D721Med (cell line): ENCODE measurements around the gene SPATA2.

Source experiments
- DNase-seq: peaks from one replicate; pipeline ENCODE4 v3.0.0; 2011; ENCODE audit warnings: low spot score; ENCODE audit not compliant: insufficient read length
- FAIRE-seq: peaks from 2 replicates; lab custom pipeline; 2011; peaks lifted over from hg19 to GRCh38; lab: Jason Lieb, UNC
- TF ChIP-seq, protein P1 (sequence below): IDR thresholded peaks from 2 replicates; pipeline ENCODE4 v1.5.1; 2012; ENCODE audit warnings: mild to moderate bottlenecking, control low read depth; ENCODE audit not compliant: insufficient read depth; ENCODE audit errors: missing control alignments

The SPATA2 gene

GRCh38 chr20:49880177-49880576, 35.2 kb downstream of the SPATA2 start:
- DNase-seq (no peak), FAIRE-seq (no peak)
- TF ChIP-seq, protein P1, sequence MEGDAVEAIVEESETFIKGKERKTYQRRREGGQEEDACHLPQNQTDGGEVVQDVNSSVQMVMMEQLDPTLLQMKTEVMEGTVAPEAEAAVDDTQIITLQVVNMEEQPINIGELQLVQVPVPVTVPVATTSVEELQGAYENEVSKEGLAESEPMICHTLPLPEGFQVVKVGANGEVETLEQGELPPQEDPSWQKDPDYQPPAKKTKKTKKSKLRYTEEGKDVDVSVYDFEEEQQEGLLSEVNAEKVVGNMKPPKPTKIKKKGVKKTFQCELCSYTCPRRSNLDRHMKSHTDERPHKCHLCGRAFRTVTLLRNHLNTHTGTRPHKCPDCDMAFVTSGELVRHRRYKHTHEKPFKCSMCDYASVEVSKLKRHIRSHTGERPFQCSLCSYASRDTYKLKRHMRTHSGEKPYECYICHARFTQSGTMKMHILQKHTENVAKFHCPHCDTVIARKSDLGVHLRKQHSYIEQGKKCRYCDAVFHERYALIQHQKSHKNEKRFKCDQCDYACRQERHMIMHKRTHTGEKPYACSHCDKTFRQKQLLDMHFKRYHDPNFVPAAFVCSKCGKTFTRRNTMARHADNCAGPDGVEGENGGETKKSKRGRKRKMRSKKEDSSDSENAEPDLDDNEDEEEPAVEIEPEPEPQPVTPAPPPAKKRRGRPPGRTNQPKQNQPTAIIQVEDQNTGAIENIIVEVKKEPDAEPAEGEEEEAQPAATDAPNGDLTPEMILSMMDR = no peak

GRCh38 chr20:49878977-49879376, 36.4 kb downstream of the SPATA2 start:
- TF ChIP-seq, protein P1 = no peak
- no peak for FAIRE-seq
- no peak for DNase-seq

DNA sequence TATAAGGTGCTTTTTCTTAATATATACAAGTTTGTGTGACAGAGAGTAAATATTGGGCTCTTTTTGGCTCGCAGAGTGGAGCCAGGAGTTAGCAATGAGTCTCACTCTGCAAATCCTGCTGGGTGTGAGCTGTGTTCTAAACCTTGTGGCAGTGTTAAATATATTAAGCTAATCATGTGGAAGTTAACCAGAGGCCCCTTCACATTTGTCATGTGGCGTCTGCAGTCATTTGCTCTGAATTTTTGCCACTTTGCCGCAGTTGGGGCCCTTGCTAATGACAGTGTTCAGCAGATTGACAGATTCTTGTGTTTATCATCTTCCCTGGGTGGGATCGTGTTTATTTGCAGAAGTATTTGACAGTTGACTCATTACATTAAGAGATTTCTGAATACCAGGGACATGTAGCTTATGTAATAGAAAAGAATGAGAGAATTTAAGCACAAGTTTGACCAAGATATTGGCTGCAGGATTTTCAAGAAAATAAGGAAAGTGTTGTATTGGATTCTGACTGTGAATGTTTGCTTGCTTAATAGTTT, 37.9 kb downstream of the SPATA2 start:
- FAIRE-seq (no peak), DNase-seq (no peak)
- TF ChIP-seq, protein P1 = no peak

DNA sequence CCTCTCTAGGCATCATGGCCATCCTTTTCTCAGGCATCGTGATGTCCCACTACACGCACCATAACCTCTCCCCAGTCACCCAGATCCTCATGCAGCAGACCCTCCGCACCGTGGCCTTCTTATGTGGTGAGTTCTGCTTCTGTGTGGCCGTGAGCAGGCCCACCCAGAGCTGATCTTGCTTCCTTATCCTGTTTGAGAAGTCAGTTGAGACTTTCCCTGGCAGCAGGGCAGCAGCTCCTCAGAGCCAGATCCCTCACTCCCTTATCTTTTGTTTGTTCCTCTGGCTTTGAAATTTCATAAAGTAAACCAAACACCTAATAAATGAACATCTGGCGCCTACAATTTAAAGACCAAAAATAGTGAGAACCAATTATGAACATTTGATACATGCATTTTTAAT, 40.6 kb downstream of the SPATA2 start:
- DNase-seq (no peak), FAIRE-seq (no peak)
- TF ChIP-seq, protein P1 = no peak

DNA sequence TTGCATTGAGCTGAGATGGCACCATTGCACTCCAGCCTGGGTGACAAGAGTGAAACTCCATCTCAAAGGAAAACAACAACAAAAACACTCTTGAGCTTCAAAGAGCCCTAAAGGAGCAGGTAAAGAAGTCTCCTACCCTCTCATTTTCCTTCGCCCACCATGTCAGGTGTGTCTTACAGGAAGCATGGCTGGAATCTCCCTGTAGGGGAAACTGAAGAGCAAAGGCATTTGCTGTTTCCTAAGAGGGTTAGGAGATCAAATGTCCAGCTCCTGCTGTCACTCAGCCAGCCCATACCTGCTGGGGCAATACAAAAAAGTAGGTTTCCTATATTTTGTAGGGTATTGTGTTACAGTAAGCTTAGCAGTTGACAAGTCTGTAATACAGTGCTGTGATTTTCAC, 43.3 kb downstream of the SPATA2 start:
- TF ChIP-seq, protein P1 = no peak
- DNase-seq = no peak
- FAIRE-seq = no peak

DNA sequence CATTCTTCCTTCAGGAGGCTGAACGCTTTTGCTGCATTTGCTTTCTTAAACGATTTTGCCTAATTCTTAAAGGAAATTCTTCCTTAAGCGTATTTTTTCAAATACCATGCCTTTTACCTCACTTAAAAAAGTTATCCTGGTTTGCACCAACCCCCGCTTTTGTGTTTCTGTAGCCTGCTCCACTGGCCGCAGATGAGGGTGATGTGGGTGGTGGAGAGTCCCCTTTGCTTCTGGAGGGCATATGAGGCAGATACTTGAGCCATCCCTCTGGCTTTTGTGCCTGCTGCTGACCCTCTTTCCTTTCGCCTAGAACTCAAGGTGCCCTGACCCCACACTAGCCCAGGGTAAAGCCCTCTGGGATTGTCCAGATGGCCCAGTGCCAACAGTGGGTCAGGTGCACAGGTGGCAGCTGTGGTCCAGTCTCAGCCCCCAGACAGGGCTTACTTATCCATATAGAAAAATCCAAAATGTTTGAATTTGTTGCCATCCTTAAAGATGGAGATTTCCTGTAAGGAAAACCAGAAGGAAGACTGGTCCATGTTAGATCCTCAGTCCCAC, 43.9 kb downstream of the SPATA2 start:
- TF ChIP-seq, protein P1 = no peak
- DNase-seq (no peak), FAIRE-seq (no peak)

DNA sequence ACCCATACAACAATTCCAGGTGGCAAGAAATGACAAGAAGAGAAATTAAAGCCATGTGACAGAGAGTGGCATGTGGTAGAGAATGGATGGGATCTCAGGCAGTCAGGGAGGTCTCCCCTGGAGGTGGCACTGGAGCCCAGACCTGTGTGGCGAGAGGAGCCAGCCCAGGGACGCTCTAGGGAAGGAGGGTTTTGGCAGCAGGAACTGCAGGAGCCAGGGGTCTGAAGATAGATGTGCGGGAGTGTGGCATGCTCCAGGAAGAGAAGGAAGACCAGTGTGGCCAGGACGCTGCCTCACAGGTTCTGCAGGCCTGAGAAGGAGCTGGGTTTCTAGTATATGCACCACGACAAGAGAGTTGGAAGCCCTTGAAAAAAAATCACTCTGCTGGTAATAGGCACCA, 45.1 kb downstream of the SPATA2 start:
- TF ChIP-seq, protein P1 = no peak
- DNase-seq (no peak), FAIRE-seq (no peak)
